ENCODE results near the gene LMLN. TPM values are rescaled to one million over a fixed set of nuclear protein-coding genes. Genes with fewer than 3 reads are reported as not detected.

The LMLN gene
- polyA plus RNA-seq, 2 of the 4 experiments (the other 2 are of a cell fraction): 2.4 to 5.6 TPM

GRCh38 chr3:198064420-198064819 is 104.4 kb downstream of the LMLN start:
- TF ChIP-seq MAFK (IDR thresholded peaks at IDR 0.05; ENCODE audit: partially characterized antibody) (no peak), CHD4 (IDR thresholded peaks at IDR 0.05; ENCODE audit: borderline replicate concordance) (no peak), RNF2 (IDR thresholded peaks at IDR 0.05; ENCODE audit: borderline replicate concordance, low read depth) (no peak), JUN (IDR thresholded peaks at IDR 0.05) (no peak), KDM1A (IDR thresholded peaks at IDR 0.05; ENCODE audit: low read depth) (no peak), PHF8 (IDR thresholded peaks at IDR 0.05; ENCODE audit: borderline replicate concordance, low read depth) (no peak), NFE2L2 (conservative IDR thresholded peaks at IDR 0.05; ENCODE audit: low read length) (no peak), TP53 (CRISPR knock-in tag; IDR thresholded peaks at IDR 0.05) (no peak), MAZ (IDR thresholded peaks at IDR 0.05; ENCODE audit: borderline replicate concordance, low read depth, low read length) (no peak), NPAS2 (CRISPR knock-in tag; IDR thresholded peaks at IDR 0.05; ENCODE audit: borderline replicate concordance) (no peak), CEBPB (IDR thresholded peaks at IDR 0.05) (no peak), RCOR1 (IDR thresholded peaks at IDR 0.05; ENCODE audit: low read depth, low read length) (no peak)
- Histone ChIP-seq H3K4me3 (no peak overlapping the region), H3K9me3 (no peaks in the 10 kb centered on the region), H3K4me1 (no peaks in the 10 kb centered on the region), H3K27ac (no peak overlapping the region), H3K4me2 (no peak overlapping the region)
- FAIRE-seq (no peak), ATAC-seq (no peak), DNase-seq (ENCODE audit: low read depth in 1 of 2, low spot score in 1 of 2) (no peak)
- ChIA-PET CTCF (interaction anchor here (0.7 to 1.2 kb wide), 2 partner anchors 16 to 179 kb away, joined by 3 read pairs; no protein-coding TSS in a partner anchor), POLR2A (no interaction called here)
- 33% methylated on average over 5 of the region's 5 CpGs for WGBS (ENCODE audit: missing lambda C conversion rate)

- WGBS (ENCODE audit: missing lambda C conversion rate): 73% methylated on average over 2 of the region's 2 CpGs
- ATAC-seq (no peak), DNase-seq (ENCODE audit: low read depth in 1 of 2, low spot score in 1 of 2) (no peak), FAIRE-seq (no peak)
- Histone ChIP-seq H3K4me3 (no peak overlapping the region), H3K9me3 (no peaks in the 10 kb centered on the region), H3K4me2 (no peak overlapping the region), H3K4me1 (no peaks in the 10 kb centered on the region), H3K27ac (no peak overlapping the region)
- ChIA-PET POLR2A (no interaction called here), CTCF (interaction anchor here (1.4 to 2.8 kb wide), 2 partner anchors 14 to 15 kb away, joined by 5 to 15 read pairs; no protein-coding TSS in a partner anchor)
- TF ChIP-seq MAFK (IDR thresholded peaks at IDR 0.05; ENCODE audit: partially characterized antibody) (no peak), CTCF (IDR thresholded peaks at IDR 0.05) (no peak), POLR2AphosphoS2 (conservative IDR thresholded peaks at IDR 0.05; ENCODE audit: low read length) (no peak)
Measured at GRCh38 chr3:198065897-198066296, 105.9 kb downstream of the LMLN start.

- DNase-seq (ENCODE audit: low read depth in 1 of 2, low spot score in 1 of 2) (no peak), FAIRE-seq (no peak), ATAC-seq (no peak)
- WGBS (ENCODE audit: missing lambda C conversion rate): 52% methylated on average over 2 of the region's 2 CpGs
- Histone ChIP-seq H3K4me2 (no peak overlapping the region), H3K9me3 (no peaks in the 10 kb centered on the region), H3K4me3 (no peak overlapping the region), H3K4me1 (peaks cover 10% of the 10 kb centered on the region), H3K27ac (no peak overlapping the region)
- ChIA-PET POLR2A (no interaction called here), CTCF (interaction anchor here (2.8 kb wide), 1 partner anchor 13 kb away, joined by 15 read pairs; no protein-coding TSS in a partner anchor)
- TF ChIP-seq CBX2 (IDR thresholded peaks at IDR 0.05; ENCODE audit: borderline replicate concordance, low read depth) (no peak), ZNF302 (CRISPR knock-in tag; IDR thresholded peaks at IDR 0.05) (no peak), JUNB (IDR thresholded peaks at IDR 0.05) (no peak), ATOH8 (CRISPR knock-in tag; IDR thresholded peaks at IDR 0.05; ENCODE audit: low read depth) (no peak), HMGXB4 (CRISPR knock-in tag; IDR thresholded peaks at IDR 0.05; ENCODE audit: borderline replicate concordance) (no peak), ZSCAN20 (CRISPR knock-in tag; IDR thresholded peaks at IDR 0.05) (no peak), SREBF2 (IDR thresholded peaks at IDR 0.05) (no peak), FOXS1 (CRISPR knock-in tag; IDR thresholded peaks at IDR 0.05) (no peak), EHF (CRISPR knock-in tag; IDR thresholded peaks at IDR 0.05) (no peak), CHD4 (IDR thresholded peaks at IDR 0.05; ENCODE audit: borderline replicate concordance) (no peak), BHLHE40 (IDR thresholded peaks at IDR 0.05; ENCODE audit: low read depth, low read length) (no peak), CBX8 (IDR thresholded peaks at IDR 0.05) (no peak), RAD21 (conservative IDR thresholded peaks at IDR 0.05 in 1 of 2, IDR thresholded peaks at IDR 0.05 in 1 of 2) (no peak), HDAC2 (IDR thresholded peaks at IDR 0.05) (no peak), RNF2 (IDR thresholded peaks at IDR 0.05; ENCODE audit: borderline replicate concordance, low read depth) (no peak), RFX5 (IDR thresholded peaks at IDR 0.05) (no peak), FOSB (CRISPR knock-in tag; IDR thresholded peaks at IDR 0.05) (no peak)
Measured at GRCh38 chr3:198067416-198067815, 107.4 kb downstream of the LMLN start.

All from A549 (cell line).